GM18870 (cell line): ENCODE measurements around the gene DNM1.
"Not testable (repeated sequence)": the region's sequence is repeated elsewhere in the genome, so short reads cannot be mapped to it uniquely, and the experiment has no call there.

Experiments used
- ATAC-seq: cut with Tn5 transposase; IDR thresholded peaks from one replicate; pipeline ENCODE4 v1.9.1; 2021; ENCODE audit warnings: moderate library complexity; ENCODE audit not compliant: unreplicated experiment

The DNM1 gene

GRCh38 chr9:128175726-128176125 lies 27.5 kb upstream of the DNM1 start:
- ATAC-seq = no peak

GRCh38 chr9:128178806-128179431 lies 24.3 kb upstream of the DNM1 start:
- ATAC-seq = no peak

- ATAC-seq = no peak
These were observed 23.2 kb upstream of the DNM1 start for GRCh38 chr9:128180001-128180400.

- no peak for ATAC-seq
These were observed 22.7 kb upstream of the DNM1 start for GRCh38 chr9:128180447-128180846.

GRCh38 chr9:128181480-128181879 lies 21.7 kb upstream of the DNM1 start:
- not testable (repeated sequence) for ATAC-seq

- no peak for ATAC-seq
These were observed 20.1 kb upstream of the DNM1 start for GRCh38 chr9:128182893-128183588.

GRCh38 chr9:128185979-128186965 lies 16.9 kb upstream of the DNM1 start:
- no peak for ATAC-seq

GRCh38 chr9:128187361-128187760 lies 15.8 kb upstream of the DNM1 start:
- ATAC-seq = no peak

GRCh38 chr9:128188209-128188608 lies 15.0 kb upstream of the DNM1 start:
- no peak for ATAC-seq

GRCh38 chr9:128190013-128190412 lies 13.2 kb upstream of the DNM1 start:
- ATAC-seq = no peak

GRCh38 chr9:128190516-128191405 lies 12.4 kb upstream of the DNM1 start:
- no peak for ATAC-seq

- no peak for ATAC-seq
These were observed 11.7 kb upstream of the DNM1 start, which contains the start of gene CIZ1 for GRCh38 chr9:128191406-128192046. Gene CIZ1, minus strand, starts transcription at chr9:128191572. Its CDS starts 715 bp downstream, at chr9:128190857.

GRCh38 chr9:128192601-128193371 lies 10.4 kb upstream of the DNM1 start:
- no peak for ATAC-seq

GRCh38 chr9:128193469-128194096 lies 9.6 kb upstream of the DNM1 start:
- no peak for ATAC-seq

GRCh38 chr9:128201441-128202369 lies 1.5 kb upstream of the DNM1 start:
- ATAC-seq = no peak

GRCh38 chr9:128202648-128203023 lies 543 bp upstream of the DNM1 start:
- no peak for ATAC-seq

GRCh38 chr9:128203707-128204551 lies 750 bp downstream of the DNM1 start:
- no peak for ATAC-seq
